Measurements from ENCODE around the gene COIL.
A peak's percentile ranks its signal among the peaks of the same experiment; 100 is the strongest.
"Not testable (repeated sequence)": the region's sequence is repeated elsewhere in the genome, so short reads cannot be mapped to it uniquely, and the experiment has no call there.

Gene COIL

GRCh38 chr17:56977673-56978395, 17.0 kb upstream of the COIL start, which contains the start of gene SCPEP1:
Gene SCPEP1, plus strand, starts transcription at chr17:56978131. Its CDS starts 29 bp downstream, at chr17:56978160.
- peak; percentile 74 for DNase-seq

- DNase-seq, result no peak
These were observed 16.2 kb upstream of the COIL start for GRCh38 chr17:56976941-56977608.

GRCh38 chr17:56975656-56976055, 14.8 kb upstream of the COIL start:
- no peak for DNase-seq

GRCh38 chr17:56974055-56974454, 13.2 kb upstream of the COIL start:
- no peak for DNase-seq

GRCh38 chr17:56973520-56973919, 12.7 kb upstream of the COIL start:
- peak; percentile 22 for DNase-seq

- no peak for DNase-seq
These were observed 11.4 kb upstream of the COIL start for GRCh38 chr17:56972111-56972730.

- DNase-seq, result no peak
These were observed 10.1 kb upstream of the COIL start for GRCh38 chr17:56970974-56971373.

GRCh38 chr17:56966338-56966737, 5.5 kb upstream of the COIL start:
- no peak for DNase-seq

GRCh38 chr17:56965681-56966080, 4.8 kb upstream of the COIL start:
- not testable (repeated sequence) for DNase-seq

GRCh38 chr17:56965241-56965640, 4.4 kb upstream of the COIL start:
- not testable (repeated sequence) for DNase-seq

GRCh38 chr17:56956992-56957391, 3.9 kb downstream of the COIL start:
- DNase-seq, result no peak

GRCh38 chr17:56949595-56949994, 11.3 kb downstream of the COIL start:
- DNase-seq, result no peak

- DNase-seq, result no peak
These were observed 12.4 kb downstream of the COIL start for GRCh38 chr17:56948491-56948890.

- no peak for DNase-seq
These were observed 13.1 kb downstream of the COIL start for GRCh38 chr17:56947741-56948140.

- DNase-seq, result no peak
These were observed 14.8 kb downstream of the COIL start for GRCh38 chr17:56945938-56946505.

GRCh38 chr17:56943505-56944125, 17.2 kb downstream of the COIL start:
- DNase-seq, result no peak

GRCh38 chr17:56939869-56940484, 20.9 kb downstream of the COIL start:
- peak; percentile 65 for DNase-seq

GRCh38 chr17:56938206-56938605, 22.6 kb downstream of the COIL start:
- not testable (repeated sequence) for DNase-seq

- no peak for DNase-seq
These were observed 23.2 kb downstream of the COIL start for GRCh38 chr17:56937687-56938086.

GRCh38 chr17:56936697-56937322, 24.0 kb downstream of the COIL start:
- DNase-seq, result no peak

- no peak for DNase-seq
These were observed 25.4 kb downstream of the COIL start for GRCh38 chr17:56935461-56935860.

- no peak for DNase-seq
These were observed 26.6 kb downstream of the COIL start for GRCh38 chr17:56934280-56934679.
